Measurements from ENCODE around the gene PPP2R1A. TPM values are rescaled to one million over a fixed set of nuclear protein-coding genes. Genes with fewer than 3 reads are reported as not detected.

PPP2R1A gene
- total RNA-seq, 1 experiment from 2014 or later = 266 TPM

- ATAC-seq = no peak
Observed at GRCh38 chr19:52197964-52198363, 8.1 kb downstream of the PPP2R1A start.

More at GRCh38 chr19:52197964-52198363, 8.1 kb downstream of the PPP2R1A start:
- Histone ChIP-seq H3K9me2 (ENCODE audit: insufficient read depth) (no peaks in the 10 kb centered on the region), H3K4me1 (ENCODE audit: control insufficient read depth in 1 of 2, insufficient read depth in 2 of 2, low read length in 2 of 2) (peaks cover 0 to 6% of the 10 kb centered on the region in 2 experiments; a peak in 1 of 4 replicates), H3K36me3 (ENCODE audit: control insufficient read depth in 1 of 2, insufficient read depth in 2 of 2, low read length in 2 of 2) (peaks cover 35 to 54% of the 10 kb centered on the region in 2 experiments), H3K4me2 (ENCODE audit: low read length) (no peak overlapping the region), H3K27me3 (ENCODE audit: insufficient read depth, low read length) (no peaks in the 10 kb centered on the region), H3K27ac (ENCODE audit: low read depth, low read length) (no peak overlapping the region), H2AFZ (ENCODE audit: low read depth, low read length, poor library complexity, severe bottlenecking) (no peak overlapping the region), H3K9me3 (ENCODE audit: control insufficient read depth in 1 of 2, insufficient read depth in 1 of 2, low read depth in 1 of 2, low read length in 2 of 2) (no peaks in the 10 kb centered on the region), H3K79me2 (ENCODE audit: insufficient read depth, low read length) (peaks cover 98% of the 10 kb centered on the region), H3K9ac (ENCODE audit: low read length) (no peak overlapping the region), H4K20me1 (ENCODE audit: insufficient read depth) (0 out of 2 replicates have a peak, but pooled peaks cover 7% of the 10 kb centered on the region), H3K4me3 (replicated peaks in 1 of 2; ENCODE audit: low read depth in 1 of 2, low read length in 2 of 2) (no peak overlapping the region)
- no TSS peak for BruUV-seq (replicated peaks)
- intact Hi-C loops (cut with micrococcal nuclease) = no loop called here
- CTCF ChIA-PET = no interaction called here
- POLR2A ChIA-PET = interaction anchor here (2.0 kb wide), 1 partner anchor 8 kb away, joined by 6 read pairs; the partner anchor contains the start of gene PPP2R1A
- no peak for DNase-seq (ENCODE audit: low read depth, low spot score)
- RAD21 ChIA-PET (ENCODE audit: low non-redundant PET in 1 of 2, low total read pairs in 2 of 2, uncharacterized antibody in 2 of 2, unreplicated experiment in 2 of 2) = no interaction called here
- TF ChIP-seq ZBTB33 (IDR thresholded peaks at IDR 0.05; ENCODE audit: extremely low read depth, insufficient replicate concordance, low read length) (no peak), EGR1 (IDR thresholded peaks at IDR 0.05; ENCODE audit: low read depth) (no peak), MAX (IDR thresholded peaks at IDR 0.05) (no peak), CBX3 (IDR thresholded peaks at IDR 0.05; ENCODE audit: low read depth) (no peak), POLR2A (IDR thresholded peaks at IDR 0.05; ENCODE audit: borderline replicate concordance, extremely low read depth, insufficient read depth, insufficient read length) (no peak), RAD21 (IDR thresholded peaks at IDR 0.05; ENCODE audit: low read depth) (no peak), FOSL1 (IDR thresholded peaks at IDR 0.05; ENCODE audit: low read depth) (no peak), ZFX (IDR thresholded peaks at IDR 0.05) (no peak), CTCF (IDR thresholded peaks at IDR 0.05 in 2 of 3, conservative IDR thresholded peaks at IDR 0.05 in 1 of 3; ENCODE audit: borderline replicate concordance in 1 of 3, insufficient read depth in 1 of 3, low read depth in 2 of 3, low read length in 2 of 3) (no peak), SRF (IDR thresholded peaks at IDR 0.05; ENCODE audit: low read depth) (no peak), CEBPB (IDR thresholded peaks at IDR 0.05; ENCODE audit: low read depth) (no peak), ATF3 (IDR thresholded peaks at IDR 0.05) (no peak), ZNF274 (IDR thresholded peaks at IDR 0.05; ENCODE audit: low read depth, low read length) (no peak), ELF1 (IDR thresholded peaks at IDR 0.05; ENCODE audit: borderline replicate concordance, low read depth) (no peak), SIN3A (IDR thresholded peaks at IDR 0.05; ENCODE audit: low read depth) (no peak), YY1 (IDR thresholded peaks at IDR 0.05; ENCODE audit: extremely low read depth, insufficient replicate concordance, low read depth, low read length) (no peak)
